Mesenchymal stem cell (in vitro differentiated cells and primary cell): ENCODE measurements around the gene CCDC106.
A peak's percentile ranks its signal among the peaks of the same experiment; 100 is the strongest.

Source experiments
- DNase-seq: peaks from one replicate; pipeline ENCODE4 v3.0.0-alpha.2; 2013
- H2AFZ ChIP-seq: one replicate; pipeline ENCODE4 v1.6.1; 2013; ENCODE audit warnings: low read depth, mild to moderate bottlenecking, control low read depth, inconsistent platforms, low read length, moderate library complexity
- H2AK5ac ChIP-seq: 2 replicates; pipeline ENCODE4 v1.6.1; 2013; ENCODE audit warnings: low read length, moderate library complexity, mild to moderate bottlenecking, inconsistent platforms; ENCODE audit not compliant: severe bottlenecking
- H2BK120ac ChIP-seq: one replicate; pipeline ENCODE4 v1.6.1; 2013; ENCODE audit warnings: low read depth, mild to moderate bottlenecking, inconsistent platforms, low read length, moderate library complexity
- H2BK12ac ChIP-seq, 2 experiments: one replicate each; pipeline ENCODE4 v1.6.1; 2013; ENCODE audit warnings: inconsistent platforms in 2 of 2, low read length in 2 of 2, mild to moderate bottlenecking in 2 of 2, moderate library complexity in 2 of 2, control low read depth in 1 of 2
- H2BK15ac ChIP-seq: one replicate; pipeline ENCODE4 v1.6.1; 2013; ENCODE audit warnings: mild to moderate bottlenecking, low read depth, inconsistent platforms; ENCODE audit not compliant: poor library complexity, severe bottlenecking
- H2BK5ac ChIP-seq: 2 replicates; pipeline ENCODE4 v1.6.1; 2013; ENCODE audit warnings: low read depth, mild to moderate bottlenecking, low read length, control low read depth, inconsistent platforms; ENCODE audit not compliant: poor library complexity, severe bottlenecking
- H3K14ac ChIP-seq, 2 experiments: one replicate each; pipeline ENCODE4 v1.6.1; 2013; ENCODE audit warnings: inconsistent platforms in 2 of 2, low read length in 2 of 2, control low read depth in 1 of 2, mild to moderate bottlenecking in 1 of 2, moderate library complexity in 1 of 2
- H3K18ac ChIP-seq, 2 experiments: one replicate each; pipeline ENCODE4 v1.6.1; 2013; ENCODE audit warnings: inconsistent platforms in 2 of 2, low read length in 2 of 2, control low read depth in 1 of 2, low read depth in 1 of 2, mild to moderate bottlenecking in 1 of 2
- H3K23ac ChIP-seq, 2 experiments: one replicate each; pipeline ENCODE4 v1.6.1; 2013; ENCODE audit warnings: inconsistent platforms in 2 of 2, low read length in 2 of 2, mild to moderate bottlenecking in 2 of 2, moderate library complexity in 2 of 2, control low read depth in 1 of 2
- H3K27ac ChIP-seq: 2 replicates; pipeline ENCODE4 v1.5.1; 2013; ENCODE audit warnings: mild to moderate bottlenecking, moderate library complexity, low read length, control low read depth, inconsistent platforms; ENCODE audit not compliant: poor library complexity, severe bottlenecking
- H3K27me3 ChIP-seq, 2 experiments: 2 replicates each; pipeline versions ENCODE4 v1.6.1 to v1.7.0; 2013; ENCODE audit warnings: low read length in 2 of 2, mild to moderate bottlenecking in 2 of 2, moderate library complexity in 2 of 2, control low read depth in 1 of 2, inconsistent platforms in 1 of 2; ENCODE audit not compliant: control insufficient read depth in 1 of 2, insufficient read depth in 1 of 2
- H3K36me3 ChIP-seq, 2 experiments: 2 replicates each; pipeline versions ENCODE4 v1.6.1 to v1.7.0; 2013; ENCODE audit warnings: low read length in 2 of 2, control low read depth in 1 of 2, inconsistent platforms in 1 of 2, low read depth in 1 of 2, mild to moderate bottlenecking in 1 of 2; ENCODE audit not compliant: insufficient read depth in 2 of 2, control insufficient read depth in 1 of 2
- H3K4ac ChIP-seq, 2 experiments: one replicate each; pipeline ENCODE4 v1.6.1; 2013; ENCODE audit warnings: inconsistent platforms in 2 of 2, low read length in 2 of 2, mild to moderate bottlenecking in 2 of 2, moderate library complexity in 2 of 2, control low read depth in 1 of 2, low read depth in 1 of 2
- H3K4me1 ChIP-seq: 2 replicates; pipeline ENCODE4 v1.6.1; 2013; ENCODE audit warnings: low read depth, low read length, control low read depth; ENCODE audit not compliant: control insufficient read depth, insufficient read depth
- H3K4me2 ChIP-seq: 2 replicates; pipeline ENCODE4 v1.6.1; 2013; ENCODE audit warnings: low read length, mild to moderate bottlenecking, inconsistent platforms; ENCODE audit not compliant: poor library complexity, severe bottlenecking
- H3K4me3 ChIP-seq, 2 experiments: 2 replicates each; pipeline versions ENCODE4 v1.5.1 to v1.7.0; 2013; ENCODE audit warnings: low read length in 2 of 2, mild to moderate bottlenecking in 2 of 2, control low read depth in 1 of 2, low read depth in 1 of 2; ENCODE audit not compliant: insufficient read depth in 1 of 2
- H3K79me1 ChIP-seq: replicated peaks from 2 replicates; pipeline ENCODE4 v1.6.1; 2013; ENCODE audit warnings: mild to moderate bottlenecking, control low read depth, low read length, inconsistent platforms; ENCODE audit not compliant: poor library complexity, severe bottlenecking
- H3K9ac ChIP-seq: 2 replicates; pipeline ENCODE4 v1.7.0; 2013; ENCODE audit warnings: mild to moderate bottlenecking, low read length, moderate library complexity
- H3K9me3 ChIP-seq: 2 replicates; pipeline ENCODE4 v1.7.0; 2013; ENCODE audit warnings: mild to moderate bottlenecking, low read length; ENCODE audit not compliant: control insufficient read depth
- H4K8ac ChIP-seq: one replicate; pipeline ENCODE4 v1.6.1; 2013; ENCODE audit warnings: inconsistent platforms, mild to moderate bottlenecking, low read length, moderate library complexity
- H4K91ac ChIP-seq: one replicate; pipeline ENCODE4 v1.6.1; 2013; ENCODE audit warnings: mild to moderate bottlenecking, low read length, inconsistent platforms
- WGBS: methylation state at CpG from one replicate; pipeline ENCODE4 v1.1.7; 2013; ENCODE audit warnings: mixed read lengths; 5-methylcytosine and 5-hydroxymethylcytosine counted together

CCDC106 gene

GRCh38 chr19:55679343-55680257, 31.6 kb downstream of the CCDC106 start:
- Histone ChIP-seq H2BK15ac (no peak overlapping the region), H3K4ac (no peak overlapping the region), H2AK5ac (no peak overlapping the region), H3K27me3 (no peaks in the 10 kb centered on the region), H4K91ac (no peak overlapping the region), H2BK120ac (no peak overlapping the region), H3K4me2 (no peak overlapping the region), H3K23ac (no peak overlapping the region), H3K9ac (no peak overlapping the region), H3K14ac (no peak overlapping the region), H4K8ac (no peak overlapping the region), H3K9me3 (no peaks in the 10 kb centered on the region), H2BK12ac (no peak overlapping the region), H2AFZ (no peak overlapping the region), H3K27ac (no peak overlapping the region), H3K4me1 (peaks cover 49% of the 10 kb centered on the region), H3K36me3 (peaks cover 56 to 67% of the 10 kb centered on the region in 2 experiments), H2BK5ac (no peak overlapping the region), H3K18ac (no peak overlapping the region), H3K4me3 (no peak overlapping the region), H3K79me1 (peaks cover 4% of the 10 kb centered on the region)
- 79% methylated on average over 24 of the region's 24 CpGs for WGBS
- no peak for DNase-seq

GRCh38 chr19:55680339-55681130, 32.5 kb downstream of the CCDC106 start:
- no peak overlapping the region for H2BK5ac ChIP-seq
- peak overlapping the region; percentile 1 for H3K9ac ChIP-seq
- no peak overlapping the region for H3K14ac ChIP-seq
- peaks cover 49% of the 10 kb centered on the region for H3K4me1 ChIP-seq
- H3K27ac ChIP-seq, result peak overlapping the region; percentile 39
- H2AK5ac ChIP-seq, result peak overlapping the region; percentile 24
- no peak for DNase-seq
- peaks cover 64 to 76% of the 10 kb centered on the region in 2 experiments for H3K36me3 ChIP-seq
- H4K91ac ChIP-seq, result no peak overlapping the region
- no peak overlapping the region for H3K4me2 ChIP-seq
- no peak overlapping the region for H3K4me3 ChIP-seq
- WGBS, result 97% methylated on average over 20 of the region's 20 CpGs
- no peak overlapping the region for H3K4ac ChIP-seq
- H2BK12ac ChIP-seq, result no peak overlapping the region
- H3K79me1 ChIP-seq, result peaks cover 10% of the 10 kb centered on the region
- H2BK15ac ChIP-seq, result no peak overlapping the region
- no peak overlapping the region for H3K23ac ChIP-seq
- H3K9me3 ChIP-seq, result no peaks in the 10 kb centered on the region
- no peak overlapping the region for H2AFZ ChIP-seq
- no peak overlapping the region for H3K18ac ChIP-seq
- no peaks in the 10 kb centered on the region for H3K27me3 ChIP-seq
- H4K8ac ChIP-seq, result no peak overlapping the region
- no peak overlapping the region for H2BK120ac ChIP-seq

GRCh38 chr19:55681131-55682092, 33.4 kb downstream of the CCDC106 start:
- Histone ChIP-seq H3K79me1 (peaks cover 16% of the 10 kb centered on the region), H3K23ac (no peak overlapping the region), H3K9ac (peak overlapping the region; percentile 38), H2BK120ac (no peak overlapping the region), H4K8ac (no peak overlapping the region), H3K27me3 (no peaks in the 10 kb centered on the region), H2BK5ac (no peak overlapping the region), H2AK5ac (no peak overlapping the region), H2AFZ (no peak overlapping the region), H3K27ac (peak overlapping the region; percentile 39), H3K18ac (no peak overlapping the region), H2BK12ac (no peak overlapping the region), H3K14ac (no peak overlapping the region), H4K91ac (no peak overlapping the region), H3K4me2 (no peak overlapping the region), H3K4me1 (peaks cover 48% of the 10 kb centered on the region), H3K36me3 (peaks cover 73 to 85% of the 10 kb centered on the region in 2 experiments), H3K4ac (no peak overlapping the region), H3K4me3 (no peak overlapping the region), H3K9me3 (no peaks in the 10 kb centered on the region), H2BK15ac (no peak overlapping the region)
- DNase-seq, result no peak
- 94% methylated on average over 8 of the region's 9 CpGs for WGBS
